ENCODE data around the gene STK35. TPM values are rescaled to one million over a fixed set of nuclear protein-coding genes. Genes with fewer than 3 reads are reported as not detected.

Gene STK35
- 1.9 and 5.7 TPM in 2 replicates for polyA plus RNA-seq

DNA sequence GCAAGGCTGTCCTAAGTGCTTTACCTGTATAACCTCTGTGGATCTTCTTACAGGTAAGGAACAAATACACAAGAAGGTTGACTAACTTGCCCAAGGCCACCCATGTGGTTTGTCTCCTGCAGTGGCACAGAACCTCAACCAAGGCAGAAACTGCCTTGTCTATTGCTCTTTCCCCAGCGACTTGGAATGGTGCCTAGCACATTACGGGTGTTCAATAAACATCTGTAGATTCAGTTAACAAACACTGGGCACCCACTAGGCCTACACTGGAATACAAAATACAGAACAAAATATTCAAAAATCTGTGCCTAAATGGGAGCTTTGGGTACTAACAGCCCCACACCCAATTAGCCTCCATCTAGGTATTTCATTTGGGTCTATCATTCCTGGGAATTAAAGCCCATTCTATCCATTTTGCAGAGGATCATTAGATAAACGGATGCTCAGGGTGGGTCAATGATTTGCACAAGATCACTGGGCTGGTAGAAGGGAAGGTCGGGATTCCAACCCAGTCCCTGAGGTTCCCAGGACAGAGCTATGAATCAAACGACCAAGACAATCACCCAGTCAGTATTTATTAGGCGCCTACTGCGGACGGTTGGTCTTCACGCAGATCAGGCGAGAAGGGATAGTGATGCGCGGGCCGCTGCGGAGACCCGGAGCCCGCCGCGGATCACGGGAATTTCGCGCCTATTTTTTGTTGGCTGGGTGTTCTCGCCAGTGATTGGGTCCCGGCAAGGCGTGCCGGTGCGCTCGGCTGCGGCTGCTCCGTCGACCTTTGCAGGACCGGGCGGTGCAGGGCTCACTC is at the start of gene STK35:
Gene STK35, plus strand, starts transcription at position 771 of the 808 bp plus-strand sequence. CDS start 55 bp downstream, outside the sequence.

Other genes starting within 250 kb of the STK35 start
- gene SIRPA, start 206.4 kb upstream of the STK35 start, polyA plus RNA-seq = 8.0 and 19.7 TPM in 2 replicates
- gene PDYN, start 107.8 kb upstream of the STK35 start, polyA plus RNA-seq = 0.82 TPM in 1 of 2 replicates, not detected in the other
- gene TGM3, start 194.2 kb downstream of the STK35 start, polyA plus RNA-seq = 0.27 TPM in 1 of 2 replicates, not detected in the other

Data from Purkinje cell (primary cell).